IMR-90 (cell line): ENCODE measurements around the gene LDB2. TPM values are rescaled to one million over a fixed set of nuclear protein-coding genes. Genes with fewer than 3 reads are reported as not detected.

Source experiments
- ATAC-seq: fragments of 200-7000 bp; cut with Tn5 transposase; 2 replicates; pipeline ENCODE4 v1.9.1; 2020; ENCODE audit warnings: low read depth, mild to moderate bottlenecking, moderate library complexity
- BruUV-seq: library from RNA; stranded (reverse); fragments of 400-500 nt; replicated peaks from 2 replicates; lab custom pipeline; 2021; lab: Mats Ljungman, UMichigan
- CTCF ChIA-PET: fragments of 300-600 bp; formaldehyde crosslinking; extraction: SDS; loops from one replicate; lab custom pipeline; 2021; ENCODE audit warnings: antibody characterized with exemption; lab: Yijun Ruan, JAX
- POLR2A ChIA-PET: fragments of 300-600 bp; sonication (Branson Sonifier 250); formaldehyde crosslinking; loops from one replicate; lab custom pipeline; 2022; ENCODE audit warnings: antibody characterized with exemption; ENCODE audit not compliant: unreplicated experiment; lab: Charles Lee
- DNase-seq: peaks from one replicate; pipeline ENCODE4 v3.0.0; 2013
- H2AFZ ChIP-seq: replicated peaks from 2 replicates; pipeline ENCODE3; 2013; ENCODE audit warnings: low read length, mild to moderate bottlenecking; ENCODE audit not compliant: poor library complexity
- H2AK5ac ChIP-seq: 2 replicates; pipeline ENCODE4 v1.6.1; 2013; ENCODE audit warnings: low read depth, low read length, inconsistent platforms
- H2AK9ac ChIP-seq: replicated peaks from 2 replicates; pipeline ENCODE3; 2013; ENCODE audit warnings: mild to moderate bottlenecking, low read depth, low read length, moderate library complexity; ENCODE audit not compliant: poor library complexity
- H2BK120ac ChIP-seq: 2 replicates; pipeline ENCODE4 v1.6.1; 2013; ENCODE audit warnings: low read depth, low read length, inconsistent platforms
- H2BK15ac ChIP-seq: 3 replicates; pipeline ENCODE4 v1.6.1; 2013; ENCODE audit warnings: low read depth, low read length, inconsistent platforms
- H2BK20ac ChIP-seq: 2 replicates; pipeline ENCODE4 v1.6.1; 2013; ENCODE audit warnings: low read depth, mild to moderate bottlenecking, inconsistent platforms, low read length, moderate library complexity
- H2BK5ac ChIP-seq: 2 replicates; pipeline ENCODE4 v1.6.1; 2013; ENCODE audit warnings: mild to moderate bottlenecking, low read depth, low read length, inconsistent platforms; ENCODE audit not compliant: poor library complexity, severe bottlenecking
- H3K14ac ChIP-seq: replicated peaks from 2 replicates; pipeline ENCODE4 v1.6.1; 2013; ENCODE audit warnings: low read depth, low read length, inconsistent platforms
- H3K18ac ChIP-seq: 2 replicates; pipeline ENCODE4 v1.6.1; 2013; ENCODE audit warnings: low read depth, low read length, control low read depth
- H3K23ac ChIP-seq: 2 replicates; pipeline ENCODE4 v1.6.1; 2013; ENCODE audit warnings: low read depth, low read length, inconsistent platforms
- H3K27ac ChIP-seq: 2 replicates; pipeline ENCODE4 v1.5.1; 2013; ENCODE audit warnings: mild to moderate bottlenecking, control low read depth, low read length; ENCODE audit not compliant: insufficient read depth
- H3K27me3 ChIP-seq: 2 replicates; pipeline ENCODE4 v1.6.1; 2013; ENCODE audit warnings: low read length; ENCODE audit not compliant: control insufficient read depth, insufficient read depth
- H3K36me3 ChIP-seq: 2 replicates; pipeline ENCODE4 v1.6.1; 2013; ENCODE audit warnings: low read length, mixed read lengths; ENCODE audit not compliant: control insufficient read depth, insufficient read depth
- H3K4ac ChIP-seq: 2 replicates; pipeline ENCODE4 v1.6.1; 2013; ENCODE audit warnings: low read depth, low read length, inconsistent platforms
- H3K4me1 ChIP-seq: 2 replicates; pipeline ENCODE4 v1.6.1; 2013; ENCODE audit warnings: low read length, mixed read lengths; ENCODE audit not compliant: control insufficient read depth, insufficient read depth
- H3K4me2 ChIP-seq: 2 replicates; pipeline ENCODE4 v1.6.1; 2013; ENCODE audit warnings: low read depth, mild to moderate bottlenecking, control low read depth, low read length, moderate library complexity
- H3K4me3 ChIP-seq: 2 replicates; pipeline ENCODE4 v1.5.1; 2013; ENCODE audit warnings: low read depth, mild to moderate bottlenecking, control low read depth, low read length, moderate library complexity; ENCODE audit not compliant: insufficient read depth
- H3K56ac ChIP-seq: 2 replicates; pipeline ENCODE4 v1.6.1; 2013; ENCODE audit warnings: low read length, inconsistent platforms; ENCODE audit not compliant: insufficient read depth; ENCODE audit errors: extremely low read depth
- H3K79me1 ChIP-seq, 2 experiments: 2 replicates each; pipeline ENCODE4 v1.6.1; 2013; ENCODE audit warnings: low read length in 2 of 2, inconsistent platforms in 1 of 2, low read depth in 1 of 2
- H3K9ac ChIP-seq: 2 replicates; pipeline ENCODE4 v1.6.1; 2013; ENCODE audit warnings: low read depth, low read length, control low read depth
- H3K9me1 ChIP-seq: 2 replicates; pipeline ENCODE4 v1.6.1; 2013; ENCODE audit warnings: low read length, inconsistent platforms; ENCODE audit not compliant: insufficient read depth
- H3K9me3 ChIP-seq: 2 replicates; pipeline ENCODE4 v1.6.1; 2013; ENCODE audit warnings: low read length; ENCODE audit not compliant: control insufficient read depth, insufficient read depth
- H4K20me1 ChIP-seq: 2 replicates; pipeline ENCODE4 v1.6.1; 2013; ENCODE audit warnings: low read length, inconsistent platforms; ENCODE audit not compliant: insufficient read depth
- H4K5ac ChIP-seq: 2 replicates; pipeline ENCODE4 v1.6.1; 2013; ENCODE audit warnings: mild to moderate bottlenecking, low read depth, low read length, control low read depth
- H4K8ac ChIP-seq, 2 experiments: 2 replicates each; pipeline ENCODE4 v1.6.1; 2013; ENCODE audit warnings: low read depth in 2 of 2, low read length in 2 of 2, control low read depth in 1 of 2, inconsistent platforms in 1 of 2
- H4K91ac ChIP-seq: 2 replicates; pipeline ENCODE4 v1.6.1; 2013; ENCODE audit warnings: low read depth, low read length, inconsistent platforms; ENCODE audit not compliant: insufficient read depth
- BHLHE40 ChIP-seq: fragments of 150-350 bp; IDR thresholded peaks from 2 replicates; pipeline ENCODE4 v1.6.1; 2016; ENCODE audit warnings: mild to moderate bottlenecking, low read depth, low read length
- FOS ChIP-seq: fragments of 150-350 bp; IDR thresholded peaks from 2 replicates; pipeline ENCODE4 v1.6.1; 2016; ENCODE audit warnings: low read depth, low read length
- MXI1 ChIP-seq: IDR thresholded peaks from 2 replicates; pipeline ENCODE4 v1.6.1; 2012; ENCODE audit warnings: low read depth, mild to moderate bottlenecking, low read length, moderate library complexity, borderline replicate concordance
- RFX5 ChIP-seq: IDR thresholded peaks from 2 replicates; pipeline ENCODE4 v1.8.0; 2012; ENCODE audit warnings: low read depth, mild to moderate bottlenecking, low read length, moderate library complexity
- WGBS, 2 experiments: methylation state at CpG; one replicate each; pipeline versions ENCODE4 v1.1.5 to v1.1.7; 2013; ENCODE audit warnings: missing lambda C conversion rate in 2 of 2; ENCODE audit not compliant: insufficient read length in 1 of 2; ENCODE audit errors: extremely low coverage in 2 of 2; 5-methylcytosine and 5-hydroxymethylcytosine counted together
- dilution Hi-C: fragments of 300-500 bp; cut with HindIII; formaldehyde crosslinking; loops from one replicate; pipeline ENCODE4 v1.14.3; 2018; ENCODE audit warnings: low sequenced_read_pairs; ENCODE audit not compliant: unreplicated experiment
- in situ Hi-C: fragments of 300-500 bp; cut with MboI; formaldehyde crosslinking; loops from 3 replicates; pipeline ENCODE4 v1.14.3; 2019; ENCODE audit warnings: low sequenced_read_pairs, inconsistent platforms, mixed read lengths
- intact Hi-C: fragments of 100-400 bp; cut with micrococcal nuclease; formaldehyde crosslinking; loops from 2 replicates; pipeline ENCODE4 v1.10.0; 2022
- polyA plus RNA-seq, 3 experiments: library from polyadenylated mRNA; depleted of rRNA; stranded (reverse); fragments of >200 nt; gene quantifications; 2 replicates each; pipeline ENCODE4 v1.2.3, GENCODE V29; 2012; ENCODE audit warnings: low replicate concordance in 1 of 3
- total RNA-seq: library from RNA; depleted of rRNA; stranded (reverse); fragments of >200 nt; gene quantifications from 2 replicates; pipeline ENCODE4 v1.2.3, GENCODE V29; 2012

LDB2 gene
- total and polyA plus RNA-seq, 2 of the 4 experiments (the other 2 are of a cell fraction): 67.9 to 116 TPM

- H3K27ac ChIP-seq: peak overlapping the region; percentile 91
- peak; percentile 78 for DNase-seq
- peak overlapping the region; percentile 47; the same call in 1 of the 2 replicates for H3K56ac ChIP-seq
- H3K4me1 ChIP-seq: peaks cover 20% of the 10 kb centered on the region
- peak overlapping the region; percentile 81 for H3K14ac ChIP-seq
- no peaks in the 10 kb centered on the region for H4K20me1 ChIP-seq
- peak overlapping the region; percentile 92 for H3K23ac ChIP-seq
- H3K9ac ChIP-seq: no peak overlapping the region
- H2BK20ac ChIP-seq: peak overlapping the region; percentile 97
- H3K4me2 ChIP-seq: peak overlapping the region; percentile 11; the same call in 1 of the 2 replicates
- peaks cover 13% of the 10 kb centered on the region; the same call in 1 of the 2 replicates for H3K9me1 ChIP-seq
- CTCF ChIA-PET: interaction anchor here (0.8 kb wide), 1 partner anchor 10 kb away, joined by 3 read pairs; no protein-coding TSS in a partner anchor
- peaks cover 0 to 6% of the 10 kb centered on the region in 2 experiments; a peak in 2 of 4 replicates for H3K79me1 ChIP-seq
- ATAC-seq: peak; percentile 24
- H4K5ac ChIP-seq: peak overlapping the region; percentile 65
- peak overlapping the region; percentile 47 for H2AK9ac ChIP-seq
- peak overlapping the region; percentile 81 for H2BK5ac ChIP-seq
- WGBS, 2 experiments: 60% methylated on average over 1 of the region's 8 CpGs; no CpG with 5 or more reads in 1 of the 2 experiments
- peak overlapping the region; percentile 86 for H4K91ac ChIP-seq
- intact Hi-C loops (loop anchor here (5.0 kb wide), 1 partner anchor 153 kb away; no protein-coding TSS in a partner anchor), in situ Hi-C loops (no loop called here), dilution Hi-C loops (no loop called here)
- TF ChIP-seq RFX5: no peak
- no peak for TF ChIP-seq MXI1
- TF ChIP-seq BHLHE40: peak; percentile 41; the same call in 1 of the 2 replicates
- TF ChIP-seq FOS: 0 out of 2 replicates have a peak, but pooled peaks have one; percentile 7
- POLR2A ChIA-PET: no interaction called here
- peaks cover 6% of the 10 kb centered on the region for H3K9me3 ChIP-seq
- peak overlapping the region; percentile 88 for H3K4ac ChIP-seq
- peak overlapping the region; percentile 16 to 76 for H4K8ac ChIP-seq
- H3K4me3 ChIP-seq: no peak overlapping the region
- no peaks in the 10 kb centered on the region for H3K27me3 ChIP-seq
- H2AK5ac ChIP-seq: peak overlapping the region; percentile 83
- no peaks in the 10 kb centered on the region for H3K36me3 ChIP-seq
- no TSS peak for BruUV-seq
- no peak overlapping the region for H2AFZ ChIP-seq
- peak overlapping the region; percentile 91 for H2BK120ac ChIP-seq
- peak overlapping the region; percentile 97; the same call in 2 of the 3 replicates for H2BK15ac ChIP-seq
- H3K18ac ChIP-seq: peak overlapping the region; percentile 74
Measured at GRCh38 chr4:16685536-16685935, 212.9 kb downstream of the LDB2 start.
